HL-60 (cell line): ENCODE data around the gene NPHP4.

Experiments
- CTCF ChIP-seq: IDR thresholded peaks from one replicate; pipeline ENCODE4 v1.5.1; 2011; ENCODE audit warnings: low read length, control low read depth, inconsistent platforms; ENCODE audit not compliant: insufficient read depth
- GABPA ChIP-seq: IDR thresholded peaks from 2 replicates; pipeline ENCODE4 v1.6.1; 2012; ENCODE audit warnings: low read depth
- POLR2AphosphoS5 ChIP-seq: IDR thresholded peaks from 2 replicates; pipeline ENCODE4 v1.6.1; 2012; ENCODE audit warnings: low read depth
- SPI1 ChIP-seq: IDR thresholded peaks from 2 replicates; pipeline ENCODE4 v1.6.1; 2012; ENCODE audit warnings: low read depth, mild to moderate bottlenecking, borderline replicate concordance
- TF ChIP-seq, protein P1 (sequence below): IDR thresholded peaks from 2 replicates; pipeline ENCODE4 v1.6.1; 2012; ENCODE audit warnings: low read depth; ENCODE audit not compliant: insufficient replicate concordance

GRCh38 chr1:6019166-6019845 is 27.1 kb upstream of the NPHP4 start:
- TF ChIP-seq CTCF, result no peak
- TF ChIP-seq, protein P1, sequence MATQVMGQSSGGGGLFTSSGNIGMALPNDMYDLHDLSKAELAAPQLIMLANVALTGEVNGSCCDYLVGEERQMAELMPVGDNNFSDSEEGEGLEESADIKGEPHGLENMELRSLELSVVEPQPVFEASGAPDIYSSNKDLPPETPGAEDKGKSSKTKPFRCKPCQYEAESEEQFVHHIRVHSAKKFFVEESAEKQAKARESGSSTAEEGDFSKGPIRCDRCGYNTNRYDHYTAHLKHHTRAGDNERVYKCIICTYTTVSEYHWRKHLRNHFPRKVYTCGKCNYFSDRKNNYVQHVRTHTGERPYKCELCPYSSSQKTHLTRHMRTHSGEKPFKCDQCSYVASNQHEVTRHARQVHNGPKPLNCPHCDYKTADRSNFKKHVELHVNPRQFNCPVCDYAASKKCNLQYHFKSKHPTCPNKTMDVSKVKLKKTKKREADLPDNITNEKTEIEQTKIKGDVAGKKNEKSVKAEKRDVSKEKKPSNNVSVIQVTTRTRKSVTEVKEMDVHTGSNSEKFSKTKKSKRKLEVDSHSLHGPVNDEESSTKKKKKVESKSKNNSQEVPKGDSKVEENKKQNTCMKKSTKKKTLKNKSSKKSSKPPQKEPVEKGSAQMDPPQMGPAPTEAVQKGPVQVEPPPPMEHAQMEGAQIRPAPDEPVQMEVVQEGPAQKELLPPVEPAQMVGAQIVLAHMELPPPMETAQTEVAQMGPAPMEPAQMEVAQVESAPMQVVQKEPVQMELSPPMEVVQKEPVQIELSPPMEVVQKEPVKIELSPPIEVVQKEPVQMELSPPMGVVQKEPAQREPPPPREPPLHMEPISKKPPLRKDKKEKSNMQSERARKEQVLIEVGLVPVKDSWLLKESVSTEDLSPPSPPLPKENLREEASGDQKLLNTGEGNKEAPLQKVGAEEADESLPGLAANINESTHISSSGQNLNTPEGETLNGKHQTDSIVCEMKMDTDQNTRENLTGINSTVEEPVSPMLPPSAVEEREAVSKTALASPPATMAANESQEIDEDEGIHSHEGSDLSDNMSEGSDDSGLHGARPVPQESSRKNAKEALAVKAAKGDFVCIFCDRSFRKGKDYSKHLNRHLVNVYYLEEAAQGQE, result no peak
- TF ChIP-seq POLR2AphosphoS5, result no peak
- TF ChIP-seq GABPA, result no peak
- TF ChIP-seq SPI1, result no peak
